Motor neuron (in vitro differentiated cells): ENCODE measurements around the gene REPIN1. TPM values are rescaled to one million over a fixed set of nuclear protein-coding genes. Genes with fewer than 3 reads are reported as not detected.
A peak's percentile ranks its signal among the peaks of the same experiment; 100 is the strongest.

ENCODE experiments used
- ATAC-seq, 8 experiments: fragments of 200-7000 bp; cut with Tn5 transposase; replicated peaks in 6 of 8; 2 replicates each; pipeline ENCODE4 v1.8.0; 2021; ENCODE audit warnings: mild to moderate bottlenecking in 8 of 8, moderate library complexity in 8 of 8
- H3K27ac ChIP-seq, 2 donors: fragments of 250-450 bp; sonication (Bioruptor Pico); 2 replicates each; pipeline ENCODE4 v1.9.0; 2021; ENCODE audit warnings: antibody characterized with exemption in 2 of 2, mild to moderate bottlenecking in 2 of 2, moderate library complexity in 1 of 2
- H3K4me1 ChIP-seq, 2 donors: fragments of 250-450 bp; sonication (Bioruptor Pico); replicated peaks in 1 of 2; 2 replicates each; pipeline ENCODE4 v1.6.1; 2021; ENCODE audit warnings: antibody characterized with exemption in 2 of 2, mild to moderate bottlenecking in 2 of 2, moderate library complexity in 1 of 2
- H3K4me3 ChIP-seq, 5 donors: fragments of 250-450 bp; sonication (Bioruptor Pico); 2 replicates each; pipeline ENCODE4 v1.9.0; 2021; ENCODE audit warnings: antibody characterized with exemption in 5 of 5, mild to moderate bottlenecking in 5 of 5, moderate library complexity in 4 of 5
- WGBS, 10 experiments: fragments of 450-650 bp; shearing (Covaris generic); methylation state at CpG; one replicate each; pipeline ENCODE4 v1.0.0; 2022; 5-methylcytosine and 5-hydroxymethylcytosine counted together
- in situ Hi-C, 9 experiments: fragments of 400-800 bp; cut with MboI; loops; one replicate each; pipeline ENCODE4 v1.15.0; 2021; ENCODE audit warnings: low sequenced_read_pairs in 9 of 9, low pct_unique_long_range_greater_than_20kb in 2 of 9; ENCODE audit not compliant: unreplicated experiment in 9 of 9
- total RNA-seq, 8 experiments: library from RNA; unstranded; fragments of 300-600 nt; gene quantifications; 2 replicates each; pipeline versions ENCODE4 v1.2.3 to v1.2.4, GENCODE V29; 2022

The REPIN1 gene
- total RNA-seq, 8 experiments from 2014 or later = 54.9 to 102 (median 67.1) TPM

DNA sequence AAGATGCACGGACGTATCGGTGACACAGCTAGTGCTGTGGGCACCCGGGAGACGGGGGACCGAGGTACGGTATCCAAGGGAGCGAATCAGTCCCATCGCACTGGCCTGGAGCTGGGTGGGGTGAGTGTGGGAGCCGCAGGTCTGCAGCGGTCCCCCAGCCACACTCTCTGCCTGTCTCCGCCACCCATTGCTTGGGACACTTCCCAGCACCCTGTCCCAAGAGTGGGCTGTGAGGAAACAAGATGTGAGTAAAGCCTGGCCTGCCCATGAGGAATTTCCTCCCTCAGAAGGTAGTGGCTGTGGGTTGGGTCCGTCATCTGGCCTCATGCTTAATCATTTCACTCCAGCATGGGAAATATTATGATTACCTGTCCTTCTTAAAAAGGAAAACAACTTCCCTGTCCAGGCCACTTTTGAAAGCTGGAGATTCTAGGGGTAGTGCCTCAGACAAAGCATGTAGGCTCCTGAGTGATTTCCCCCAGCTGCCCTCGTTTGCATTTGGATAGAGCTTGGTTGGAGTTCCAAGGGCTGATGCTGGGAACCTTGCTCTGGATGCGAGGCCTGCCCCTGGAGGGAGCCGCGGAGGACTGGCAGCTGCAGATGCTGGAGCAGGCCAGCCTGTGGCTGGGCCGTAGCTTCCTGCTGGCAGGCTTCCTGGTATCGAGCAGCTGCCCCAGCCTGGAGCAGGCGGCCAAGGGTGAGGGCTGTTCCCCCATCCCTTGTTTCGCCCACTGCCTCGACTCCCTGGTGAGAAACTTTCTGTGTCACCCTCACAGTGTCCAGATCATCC is 39.1 kb upstream of the REPIN1 start:
- in situ Hi-C loops = no loop called here
- whole genome bisulfite sequencing, 10 experiments = 10 to 90% (median 63%) methylated on average over 2 to 8 of the region's 22 CpGs; no CpG with 5 or more reads in 3 of the 10 experiments
- no peak overlapping the region for H3K27ac ChIP-seq
- peak in 3 of 8 experiments; percentile 42 to 66 (median 62) for ATAC-seq
- peaks cover 0 to 9% of the 10 kb centered on the region in 2 donors for H3K4me1 ChIP-seq
- no peak overlapping the region for H3K4me3 ChIP-seq

DNA sequence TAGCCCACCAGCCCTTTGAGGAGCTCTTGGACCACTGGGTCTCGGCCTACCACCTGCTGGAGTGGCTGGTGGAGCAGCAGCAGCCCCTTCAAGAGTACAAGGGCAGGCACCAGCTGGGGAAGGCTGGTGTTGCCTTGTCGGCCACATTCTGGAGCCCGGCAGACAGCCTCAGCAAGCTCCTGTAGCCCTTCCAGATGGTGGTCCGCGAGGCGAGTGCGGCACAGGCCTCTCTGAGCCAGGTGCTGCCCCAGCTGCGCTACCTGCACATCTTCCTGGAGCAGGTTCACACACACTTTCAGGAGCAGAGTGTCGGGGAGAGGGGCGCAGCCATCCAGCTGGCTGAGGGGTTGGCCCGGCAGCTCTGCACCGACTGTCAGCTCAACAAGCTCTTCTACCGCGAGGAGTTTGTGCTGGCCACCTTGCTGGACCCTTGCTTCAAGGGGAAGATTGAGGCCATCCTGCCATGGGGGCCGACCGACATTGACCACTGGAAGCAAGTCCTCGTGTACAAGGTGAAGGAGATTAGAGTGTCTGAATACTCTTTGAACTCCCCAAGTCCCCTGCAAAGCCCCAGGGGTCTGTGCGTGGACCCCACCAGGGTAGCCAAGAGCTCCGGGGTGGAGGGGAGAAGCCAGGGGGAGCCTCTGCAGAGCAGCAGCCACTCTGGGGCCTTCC is 38.3 kb upstream of the REPIN1 start:
- Histone ChIP-seq H3K27ac (no peak overlapping the region), H3K4me1 (peaks cover 4 to 15% of the 10 kb centered on the region in 2 donors), H3K4me3 (no peak overlapping the region)
- WGBS, 10 experiments = 0 to 100% (median 70%) methylated on average over 1 to 10 of the region's 19 CpGs; no CpG with 5 or more reads in 5 of the 10 experiments
- ATAC-seq = no peak
- in situ Hi-C loops = no loop called here

DNA sequence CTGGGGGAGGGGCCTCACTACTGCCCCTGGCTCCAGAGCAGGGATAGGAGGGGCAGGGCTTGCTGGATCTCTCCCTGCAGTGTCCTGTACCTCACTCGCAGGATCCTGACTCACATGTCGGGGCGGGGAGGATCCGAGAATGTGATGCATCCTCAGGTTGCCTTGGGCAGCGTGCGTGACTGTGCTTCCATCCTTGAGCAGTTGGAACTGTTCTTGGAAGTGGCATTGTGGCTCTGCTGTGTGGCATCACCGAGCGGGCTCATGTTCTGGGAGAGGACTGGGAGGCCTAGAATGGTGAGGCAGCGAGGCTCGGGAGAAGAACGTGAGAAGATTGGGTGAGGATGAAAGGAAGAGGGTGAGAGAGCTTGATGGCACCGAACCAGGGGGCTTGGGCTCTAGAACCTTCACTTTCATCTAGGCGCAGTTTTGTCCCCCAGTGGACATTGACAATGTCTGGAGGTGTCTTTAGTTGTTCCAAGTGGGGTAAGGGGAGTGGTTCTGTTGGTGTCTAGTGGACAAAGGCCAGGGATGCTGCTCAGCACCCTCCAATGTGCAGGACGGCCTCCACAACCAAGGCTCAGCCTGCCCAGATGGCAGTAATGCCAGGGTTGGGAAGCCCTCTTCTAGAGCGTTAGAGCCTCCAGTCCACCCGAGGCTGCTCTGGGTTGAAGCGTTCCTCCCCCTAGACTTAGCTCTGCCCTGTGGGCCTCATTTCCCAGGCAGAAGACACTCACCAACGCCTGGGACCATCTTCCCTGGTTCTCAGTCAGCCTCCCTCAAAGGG is 35.6 kb upstream of the REPIN1 start:
- peaks cover 18 to 27% of the 10 kb centered on the region in 2 donors for H3K4me1 ChIP-seq
- 20 to 100% (median 85%) methylated on average over 1 to 6 of the region's 18 CpGs; no CpG with 5 or more reads in 2 of the 10 experiments for WGBS, 10 experiments
- no peak overlapping the region for H3K27ac ChIP-seq
- H3K4me3 ChIP-seq = no peak overlapping the region
- in situ Hi-C loops = no loop called here
- no peak for ATAC-seq

DNA sequence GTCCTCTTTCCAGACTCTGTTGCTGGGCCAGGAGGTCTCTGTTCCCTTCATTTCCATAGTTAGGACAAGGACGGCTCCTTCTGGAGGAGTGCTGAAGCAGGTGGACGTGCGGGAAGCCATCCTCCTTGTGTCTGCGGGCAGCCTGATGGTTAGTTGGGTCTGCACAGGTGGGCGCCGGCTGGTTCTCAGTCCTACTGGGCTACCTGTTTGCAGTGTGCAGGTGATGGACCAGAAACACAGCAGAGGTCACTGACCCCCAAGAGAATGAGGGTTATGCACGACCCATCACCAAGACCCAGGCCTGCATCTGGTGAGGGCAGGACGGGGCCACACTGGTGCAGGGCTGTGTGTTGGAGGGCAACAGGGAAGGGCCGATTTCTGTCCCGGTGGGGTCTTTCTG is 35.0 kb upstream of the REPIN1 start:
- no peak overlapping the region for H3K27ac ChIP-seq
- in situ Hi-C loops = no loop called here
- 0 to 100% (median 65%) methylated on average over 1 to 5 of the region's 10 CpGs; no CpG with 5 or more reads in 4 of the 10 experiments for WGBS, 10 experiments

DNA sequence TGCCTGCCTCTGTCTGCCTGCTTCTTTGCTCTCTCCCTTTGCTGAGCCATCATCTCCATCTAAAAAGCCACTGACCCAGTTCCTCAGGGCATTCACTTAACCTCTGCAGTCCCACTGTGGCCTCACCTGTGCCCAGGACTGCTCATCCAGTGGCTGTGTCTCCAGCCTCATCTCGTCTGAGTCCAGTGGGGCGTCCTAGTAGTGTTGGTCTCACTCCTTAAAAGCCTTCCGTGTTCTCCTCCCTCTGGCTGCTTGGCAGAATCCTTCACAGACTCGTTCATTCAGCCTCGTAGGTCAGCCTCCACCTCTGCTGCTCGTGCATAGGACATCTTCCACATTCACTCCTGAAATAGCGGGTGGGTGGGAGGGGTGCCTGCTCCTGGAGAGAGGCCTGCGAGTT is 34.5 kb upstream of the REPIN1 start:
- no peak overlapping the region for H3K27ac ChIP-seq
- in situ Hi-C loops = no loop called here
- no peak overlapping the region for H3K4me3 ChIP-seq
- no peak for ATAC-seq
- WGBS, 10 experiments = 41 to 81% (median 58%) methylated on average over 2 to 6 of the region's 8 CpGs; no CpG with 5 or more reads in 6 of the 10 experiments
- peaks cover 24 to 28% of the 10 kb centered on the region in 2 donors for H3K4me1 ChIP-seq

More for the DNA sequence above, 35.0 kb upstream of the REPIN1 start:
- Histone ChIP-seq H3K4me1 (peaks cover 20 to 28% of the 10 kb centered on the region in 2 donors), H3K4me3 (no peak overlapping the region)
- no peak for ATAC-seq

DNA sequence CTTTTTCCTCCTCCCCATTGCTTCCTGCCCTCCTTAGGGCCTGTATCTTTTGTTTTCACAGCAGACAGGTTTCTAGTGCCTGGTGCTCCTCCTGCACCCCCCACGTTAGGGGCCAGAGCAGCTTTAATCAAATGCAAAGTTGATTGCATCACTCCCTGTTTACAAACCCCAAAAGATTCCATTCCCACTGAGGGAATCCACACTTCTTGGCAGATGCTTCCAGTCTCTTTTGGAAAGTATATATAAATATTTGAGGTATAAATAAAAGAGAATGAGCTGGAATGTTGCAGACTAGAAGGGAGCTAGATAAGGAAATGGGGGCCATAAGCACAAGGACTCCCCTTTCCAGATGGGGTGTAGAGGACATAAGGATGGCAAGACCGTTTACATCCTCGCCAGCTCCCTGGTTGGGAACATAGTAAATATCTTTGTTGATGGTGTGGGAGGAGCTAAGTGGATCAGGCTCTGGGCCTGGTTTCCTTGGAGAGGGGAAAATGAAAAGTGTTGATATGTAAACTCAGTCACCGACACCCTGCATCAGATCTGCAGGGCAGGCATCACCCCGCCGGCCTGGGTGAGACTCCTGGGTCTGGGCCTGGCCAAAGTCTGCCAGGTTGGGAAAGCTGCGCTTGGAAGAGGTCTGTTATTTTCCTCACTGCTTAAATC is 33.4 kb upstream of the REPIN1 start:
- in situ Hi-C loops = no loop called here
- WGBS, 10 experiments = 47 to 100% (median 59%) methylated on average over 1 to 6 of the region's 7 CpGs; no CpG with 5 or more reads in 3 of the 10 experiments
- ATAC-seq = peak in 3 of 8 experiments; percentile 13 to 32 (median 24)
- no peak overlapping the region for H3K27ac ChIP-seq
- no peak overlapping the region for H3K4me3 ChIP-seq
- peaks cover 23 to 33% of the 10 kb centered on the region in 2 donors for H3K4me1 ChIP-seq

DNA sequence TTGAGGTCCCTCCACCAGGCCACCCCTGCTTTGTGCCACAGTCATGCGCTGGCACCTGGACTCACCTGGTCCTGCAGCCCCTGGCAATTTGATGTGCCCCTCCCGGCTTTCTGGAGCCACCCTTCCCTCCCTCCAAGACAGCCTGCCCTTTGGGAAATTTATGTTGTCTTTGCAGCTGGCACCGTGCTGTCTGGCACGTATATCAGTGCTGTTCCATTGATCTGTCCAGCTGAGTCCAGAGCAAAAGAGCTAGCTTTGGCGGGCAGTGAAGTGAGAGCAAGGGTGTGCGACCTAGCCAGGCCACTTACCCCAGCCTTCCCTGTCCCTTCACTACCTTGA is 32.9 kb upstream of the REPIN1 start:
- no peak overlapping the region for H3K27ac ChIP-seq
- in situ Hi-C loops = no loop called here
- H3K4me3 ChIP-seq = no peak overlapping the region
- peaks cover 28 to 37% of the 10 kb centered on the region in 2 donors for H3K4me1 ChIP-seq
- no peak for ATAC-seq
- 40 to 100% (median 70%) methylated on average over 1 to 4 of the region's 6 CpGs; no CpG with 5 or more reads in 4 of the 10 experiments for WGBS, 10 experiments

DNA sequence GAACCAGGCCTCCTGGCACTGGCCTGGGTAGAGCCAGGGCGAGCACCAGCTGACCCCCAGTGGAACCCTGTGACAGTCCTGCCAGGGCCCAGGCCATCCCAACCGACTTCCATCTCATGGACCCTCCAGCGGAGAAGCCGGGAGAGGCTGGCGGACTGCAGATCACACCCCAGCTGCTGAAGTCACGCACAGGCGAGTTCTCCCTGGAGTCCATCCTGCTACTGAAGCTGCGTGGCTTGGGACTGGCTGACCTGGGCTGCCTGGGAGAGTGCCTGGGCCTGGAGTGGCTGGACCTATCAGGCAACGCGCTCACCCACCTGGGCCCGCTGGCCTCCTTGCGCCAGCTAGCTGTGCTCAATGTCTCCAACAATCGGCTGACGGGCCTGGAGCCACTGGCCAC is 31.9 kb upstream of the REPIN1 start:
- in situ Hi-C loops = no loop called here
- no peak for ATAC-seq
- peaks cover 37 to 44% of the 10 kb centered on the region in 2 donors for H3K4me1 ChIP-seq
- no peak overlapping the region for H3K4me3 ChIP-seq
- H3K27ac ChIP-seq = no peak overlapping the region
- WGBS, 10 experiments = 80 to 96% (median 95%) methylated on average over 2 to 11 of the region's 14 CpGs; no CpG with 5 or more reads in 7 of the 10 experiments

DNA sequence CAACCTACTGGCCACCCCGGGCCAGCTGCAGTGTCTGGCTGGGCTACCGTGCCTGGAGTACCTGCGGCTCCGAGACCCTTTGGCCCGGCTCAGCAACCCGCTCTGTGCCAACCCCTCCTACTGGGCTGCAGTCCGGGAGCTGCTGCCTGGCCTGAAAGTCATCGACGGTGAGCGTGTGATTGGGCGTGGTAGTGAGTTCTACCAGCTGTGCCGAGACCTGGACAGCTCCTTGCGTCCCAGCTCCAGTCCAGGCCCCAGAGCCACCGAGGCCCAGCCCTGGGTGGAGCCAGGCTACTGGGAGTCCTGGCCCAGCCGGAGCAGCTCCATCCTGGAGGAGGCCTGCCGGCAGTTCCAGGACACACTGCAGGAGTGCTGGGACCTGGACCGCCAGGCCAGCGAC is 31.4 kb upstream of the REPIN1 start:
- in situ Hi-C loops = no loop called here
- no peak overlapping the region for H3K4me3 ChIP-seq
- peaks cover 41 to 44% of the 10 kb centered on the region in 2 donors for H3K4me1 ChIP-seq
- no peak for ATAC-seq
- no peak overlapping the region for H3K27ac ChIP-seq
- WGBS, 10 experiments = 86 to 100% methylated on average over 4 to 10 of the region's 18 CpGs; no CpG with 5 or more reads in 8 of the 10 experiments

DNA sequence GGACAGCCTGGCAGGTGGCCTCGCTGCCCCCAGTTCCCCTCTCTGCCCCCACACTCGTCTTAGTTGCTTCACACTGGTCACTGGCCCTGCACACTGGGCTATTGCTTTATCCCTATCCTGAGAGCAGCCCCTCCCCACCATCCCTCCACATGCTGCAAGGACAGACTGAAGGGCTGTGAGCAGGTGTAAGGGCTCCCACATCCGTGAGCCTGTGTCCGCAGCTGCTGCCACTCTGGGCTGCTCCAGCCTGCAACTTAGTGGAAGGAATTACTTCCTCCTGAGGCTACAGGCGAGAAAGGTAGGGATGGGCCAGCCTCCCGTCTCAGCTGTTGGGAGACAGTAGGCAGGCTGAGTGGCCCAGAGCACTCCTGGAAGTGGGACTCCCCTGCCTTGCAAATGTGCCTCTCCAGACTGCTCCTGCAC is 31.0 kb upstream of the REPIN1 start:
- H3K4me3 ChIP-seq = no peak overlapping the region
- peaks cover 42 to 44% of the 10 kb centered on the region in 2 donors for H3K4me1 ChIP-seq
- peak in 5 of 8 experiments; percentile 17 to 37 (median 20) for ATAC-seq
- H3K27ac ChIP-seq = no peak overlapping the region
- in situ Hi-C loops = no loop called here
- 40 to 83% (median 78%) methylated on average over 1 to 2 of the region's 6 CpGs; no CpG with 5 or more reads in 6 of the 10 experiments for WGBS, 10 experiments

DNA sequence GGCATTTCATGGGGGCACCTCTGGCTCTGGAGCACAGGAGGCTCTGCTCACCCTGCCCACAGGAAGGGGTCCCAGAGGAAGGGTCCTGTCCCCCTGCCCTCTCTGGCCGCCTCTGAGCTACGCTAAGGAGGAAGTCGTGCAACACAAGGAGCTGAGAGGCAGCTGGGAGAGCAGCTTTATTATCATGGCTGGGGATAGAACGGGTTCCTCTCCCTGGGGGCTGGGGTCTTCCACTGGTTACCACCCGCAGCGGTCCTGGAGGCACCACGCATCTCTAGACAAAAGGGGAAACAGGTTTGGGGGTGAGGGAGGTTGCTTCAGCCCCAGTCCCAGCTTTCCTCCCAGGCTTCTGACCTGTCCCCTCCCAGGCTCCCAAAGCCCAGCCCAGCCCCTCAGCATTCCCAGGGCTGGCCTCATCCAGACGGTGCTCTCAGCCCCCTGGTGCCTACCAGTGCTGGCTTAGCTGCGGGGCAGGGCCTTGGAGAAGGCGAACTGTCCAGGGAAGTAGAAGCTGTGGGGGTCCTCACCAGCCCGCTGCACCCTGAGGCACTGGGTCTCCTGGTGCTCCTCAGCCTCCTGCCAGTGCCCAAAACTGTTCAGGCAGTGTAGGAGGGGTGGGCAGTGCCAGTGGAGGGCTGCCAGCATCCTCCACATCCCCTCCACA is 30.3 kb upstream of the REPIN1 start:
- peaks cover 42 to 44% of the 10 kb centered on the region in 2 donors for H3K4me1 ChIP-seq
- no peak overlapping the region for H3K27ac ChIP-seq
- in situ Hi-C loops = no loop called here
- 0 to 60% (median 57%) methylated on average over 1 to 4 of the region's 11 CpGs; no CpG with 5 or more reads in 7 of the 10 experiments for WGBS, 10 experiments
- no peak overlapping the region for H3K4me3 ChIP-seq
- ATAC-seq = no peak

DNA sequence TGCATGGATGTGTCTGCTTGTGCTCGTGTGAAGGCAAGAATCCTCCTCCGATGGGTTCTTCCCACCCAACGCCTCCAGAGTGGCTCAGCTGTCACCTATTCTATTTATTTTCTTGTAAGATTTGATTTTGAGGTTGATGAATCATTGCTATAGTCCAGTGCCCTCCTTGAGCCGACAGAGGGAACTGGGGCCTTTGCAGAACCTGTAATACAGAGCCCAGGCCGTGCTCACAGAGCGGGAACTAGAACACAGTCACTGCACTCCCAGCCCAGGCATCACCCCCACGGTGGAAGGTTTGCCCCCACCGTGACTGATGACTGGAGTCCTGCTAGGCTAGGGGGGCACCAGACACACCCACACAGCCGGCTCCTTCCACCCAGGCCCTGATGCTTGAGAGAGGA is 29.2 kb upstream of the REPIN1 start:
- WGBS, 10 experiments = 70 to 100% (median 84%) methylated on average over 1 to 6 of the region's 9 CpGs; no CpG with 5 or more reads in 5 of the 10 experiments
- peaks cover 42 to 44% of the 10 kb centered on the region in 2 donors for H3K4me1 ChIP-seq
- in situ Hi-C loops = no loop called here
- ATAC-seq = peak in 2 of 8 experiments; percentile 5 to 8
- no peak overlapping the region for H3K4me3 ChIP-seq
- H3K27ac ChIP-seq = no peak overlapping the region
